ENCODE results near the gene LRP3.

Gene LRP3

GRCh38 chr19:33238481-33239149 is 44.5 kb downstream of the LRP3 start:
- TF ChIP-seq CTCF (IDR thresholded peaks at IDR 0.05; ENCODE audit: insufficient read depth, low read depth, low read length, missing control alignments): no peak
- no peak for DNase-seq (ENCODE audit: low read depth)
- no peak overlapping the region for H3K4me3 ChIP-seq (ENCODE audit: low read depth, low read length)

GRCh38 chr19:33239223-33239975 is 45.3 kb downstream of the LRP3 start:
- no peak for TF ChIP-seq CTCF (IDR thresholded peaks at IDR 0.05; ENCODE audit: insufficient read depth, low read depth, low read length, missing control alignments)
- no peak overlapping the region for H3K4me3 ChIP-seq (ENCODE audit: low read depth, low read length)
- no peak for DNase-seq (ENCODE audit: low read depth)

- H3K4me3 ChIP-seq (ENCODE audit: low read depth, low read length): no peak overlapping the region
- no peak for TF ChIP-seq CTCF (IDR thresholded peaks at IDR 0.05; ENCODE audit: insufficient read depth, low read depth, low read length, missing control alignments)
- no peak for DNase-seq (ENCODE audit: low read depth)
Observed at GRCh38 chr19:33240181-33240771, 46.1 kb downstream of the LRP3 start.

- no peak for TF ChIP-seq CTCF (IDR thresholded peaks at IDR 0.05; ENCODE audit: insufficient read depth, low read depth, low read length, missing control alignments)
- no peak for DNase-seq (ENCODE audit: low read depth)
- H3K4me3 ChIP-seq (ENCODE audit: low read depth, low read length): no peak overlapping the region
Observed at GRCh38 chr19:33241091-33241529, 47.0 kb downstream of the LRP3 start.

GRCh38 chr19:33241530-33242101 is 47.5 kb downstream of the LRP3 start:
- peak; percentile 64 for TF ChIP-seq CTCF (IDR thresholded peaks at IDR 0.05; ENCODE audit: insufficient read depth, low read depth, low read length, missing control alignments)
- H3K4me3 ChIP-seq (ENCODE audit: low read depth, low read length): no peak overlapping the region
- DNase-seq (ENCODE audit: low read depth): peak; percentile 32

GRCh38 chr19:33242131-33242530 is 48.0 kb downstream of the LRP3 start:
- TF ChIP-seq CTCF (IDR thresholded peaks at IDR 0.05; ENCODE audit: insufficient read depth, low read depth, low read length, missing control alignments): no peak
- no peak overlapping the region for H3K4me3 ChIP-seq (ENCODE audit: low read depth, low read length)
- DNase-seq (ENCODE audit: low read depth): no peak
